Measurements from ENCODE around the gene CADM2. TPM values are rescaled to one million over a fixed set of nuclear protein-coding genes. Genes with fewer than 3 reads are reported as not detected.

The CADM2 gene
- total RNA-seq, 1 donor from 2014 or later = not detected

DNA sequence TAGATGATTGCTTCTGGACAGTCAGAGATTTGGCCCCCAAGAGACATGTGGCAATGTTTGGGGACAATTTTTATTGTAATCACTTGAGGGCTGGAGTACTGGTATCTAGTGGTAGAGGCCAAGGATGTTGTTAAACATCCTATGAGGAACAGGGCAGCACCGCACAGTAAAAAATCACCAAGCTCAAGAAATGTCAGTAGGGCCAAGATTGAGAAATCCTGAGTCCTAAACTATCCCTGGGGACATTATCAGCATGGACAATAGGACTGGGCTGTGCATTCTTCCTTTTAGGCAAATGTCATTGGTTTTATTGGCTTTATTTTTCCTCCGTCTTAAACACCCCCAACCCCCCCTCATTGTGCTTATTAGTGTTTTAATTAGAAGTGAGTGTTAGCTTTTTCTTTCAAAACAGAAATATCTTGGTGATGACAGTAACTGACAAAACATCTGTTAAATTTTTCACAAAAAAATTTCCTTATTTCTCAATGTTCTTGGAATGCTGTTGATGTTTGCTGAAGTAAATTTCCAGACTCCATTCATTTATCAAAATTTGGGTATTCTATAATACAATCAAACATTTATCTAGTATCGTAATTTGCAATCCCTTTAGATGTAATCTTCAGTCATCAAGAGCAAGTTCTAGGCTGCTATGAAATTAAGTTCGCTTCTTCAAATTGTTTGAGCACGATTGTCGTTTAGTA is 1087.8 kb downstream of the CADM2 start:
- ATAC-seq = no peak

DNA sequence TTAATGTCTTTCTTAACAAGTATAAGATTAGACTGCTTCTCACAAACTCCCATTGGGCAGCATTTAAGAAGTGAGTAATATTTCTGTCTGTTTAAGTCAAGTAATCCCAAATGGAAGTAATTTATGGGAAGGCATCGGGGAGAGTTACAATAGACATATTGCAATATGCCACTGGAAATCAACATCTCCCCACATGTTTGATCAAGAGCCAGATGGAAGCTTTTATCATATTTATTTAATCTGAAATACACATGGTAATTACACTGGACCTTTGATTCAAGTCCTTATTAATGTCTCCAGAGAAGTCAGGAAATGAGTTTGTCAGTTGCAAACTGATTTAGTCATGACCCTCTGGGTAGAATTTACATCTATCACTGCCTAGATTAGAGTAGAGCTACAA is 1088.4 kb downstream of the CADM2 start:
- ATAC-seq = no peak

DNA sequence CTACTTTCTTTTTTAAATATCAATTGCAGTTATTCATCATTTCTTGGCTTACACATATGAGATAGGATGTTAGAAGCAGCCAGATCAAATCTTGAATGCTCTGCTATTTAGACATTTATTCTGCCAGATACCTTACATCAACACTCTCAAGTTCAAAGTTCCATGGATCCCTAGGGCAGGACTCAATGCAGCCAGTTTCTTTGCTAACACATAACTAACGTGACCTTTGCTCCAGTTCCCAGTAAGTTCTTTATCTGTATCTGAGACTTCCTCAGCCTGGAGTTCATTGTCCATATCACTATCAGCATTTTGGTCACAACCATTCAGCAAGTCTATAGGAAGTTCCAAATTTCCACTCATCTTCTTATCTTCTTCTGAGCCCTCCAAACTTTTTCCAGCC is 1092.3 kb downstream of the CADM2 start:
- no peak for ATAC-seq

DNA sequence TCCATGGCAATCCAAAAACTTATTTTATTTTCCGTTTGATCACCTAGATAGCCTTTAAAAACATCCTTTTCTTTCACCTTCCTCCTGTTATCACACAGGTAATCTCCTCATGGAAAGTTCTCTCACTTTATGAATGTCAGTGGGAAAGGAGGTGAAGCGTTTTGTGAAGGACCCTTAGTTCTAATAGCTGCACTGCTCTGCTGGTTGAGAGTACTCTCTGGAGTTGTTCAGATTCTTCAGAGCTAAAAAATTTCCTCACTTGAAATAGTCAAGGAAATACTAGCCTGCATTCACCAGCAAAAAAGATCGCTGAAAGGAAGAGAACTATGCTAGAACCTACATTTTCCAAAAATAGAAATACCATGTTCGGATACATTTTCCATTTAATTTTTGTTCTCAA is 1097.2 kb downstream of the CADM2 start:
- no peak for ATAC-seq

DNA sequence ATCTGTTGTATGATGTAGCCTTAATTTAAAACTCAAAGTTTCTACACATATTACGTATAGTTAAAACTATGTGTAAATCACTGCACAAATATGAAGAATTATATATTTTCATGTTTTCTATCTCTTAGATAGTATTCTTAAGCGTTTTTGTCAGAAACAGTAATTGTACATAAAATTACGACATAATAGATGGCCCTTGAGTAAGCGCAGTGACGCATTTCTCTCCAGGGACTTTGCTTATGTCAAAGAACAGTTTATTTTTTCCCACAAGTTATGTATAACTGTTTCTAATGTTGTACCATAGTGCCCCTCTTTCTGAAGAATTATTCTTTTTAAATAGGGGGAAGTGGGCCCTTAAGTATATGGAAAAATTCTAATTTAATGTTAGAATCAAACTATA is 1098.2 kb downstream of the CADM2 start:
- ATAC-seq = no peak

DNA sequence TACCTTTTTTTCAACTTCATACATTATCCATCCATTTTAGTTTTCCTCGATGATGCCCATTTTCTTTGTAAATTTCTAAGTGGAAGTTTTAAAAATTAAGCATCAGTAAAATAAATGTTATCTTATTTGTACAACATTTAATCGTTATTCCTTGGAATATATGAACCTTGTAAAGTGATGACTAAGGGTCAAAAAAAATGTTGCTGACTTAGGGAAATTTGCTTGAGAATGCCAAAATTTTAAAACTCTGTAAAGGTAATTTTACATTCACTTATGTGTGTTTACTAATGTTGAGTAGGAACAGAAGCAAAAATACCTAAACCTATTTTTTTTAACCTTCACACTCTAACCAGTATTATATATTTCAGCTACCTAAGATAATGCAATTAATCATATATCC is 1115.0 kb downstream of the CADM2 start:
- ATAC-seq = no peak

DNA sequence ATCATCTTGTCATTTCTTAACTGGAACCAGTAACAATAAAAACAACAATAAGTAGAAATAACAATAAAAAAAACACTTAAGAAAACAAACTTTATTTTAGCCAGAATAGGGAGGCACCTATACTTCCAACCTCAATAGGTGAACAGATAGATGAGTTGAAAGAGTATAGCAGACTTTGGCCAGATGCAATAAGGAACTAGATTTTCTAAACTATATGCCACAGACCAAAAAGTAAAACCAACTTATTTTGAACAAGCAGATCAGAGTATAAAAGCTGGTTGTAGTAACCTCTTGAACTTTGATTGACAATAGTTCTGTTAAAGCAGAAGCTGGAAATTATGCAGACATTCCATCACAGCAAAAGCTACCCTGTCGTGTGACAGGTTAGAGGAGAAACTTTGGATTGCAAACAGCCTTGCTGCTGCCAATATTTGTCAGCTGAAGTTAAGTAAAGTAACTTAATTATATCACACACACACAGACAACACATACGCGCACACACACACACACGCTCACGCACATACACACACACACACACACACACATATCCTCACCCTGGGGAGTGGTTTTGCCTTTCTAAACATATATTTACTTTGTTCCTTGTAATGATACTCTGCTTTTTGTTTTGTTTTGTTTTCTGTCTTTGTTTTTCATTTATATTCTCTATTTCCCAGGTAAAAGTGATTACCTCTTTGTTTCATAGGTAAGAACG is 1128.5 kb downstream of the CADM2 start:
- ATAC-seq = no peak

DNA sequence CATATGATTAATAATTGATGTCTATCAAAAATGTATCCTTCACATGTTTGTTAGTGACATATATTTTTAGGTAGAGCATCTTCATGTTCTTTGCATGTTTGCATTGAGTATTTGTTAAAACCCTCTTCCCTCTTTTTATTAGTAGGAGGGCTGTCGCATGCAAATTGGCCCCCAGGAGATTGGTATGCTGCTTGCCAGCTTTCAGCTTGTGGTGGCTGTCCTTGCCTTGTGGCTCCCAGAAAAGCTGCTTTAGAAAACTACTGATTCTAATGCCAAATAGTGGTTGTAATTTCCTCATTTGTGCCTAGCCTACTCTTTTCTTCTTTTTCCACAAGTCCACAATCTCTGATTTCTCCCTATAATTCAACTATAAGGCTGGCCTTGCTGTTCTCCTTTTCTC is 1145.4 kb downstream of the CADM2 start:
- ATAC-seq = no peak

DNA sequence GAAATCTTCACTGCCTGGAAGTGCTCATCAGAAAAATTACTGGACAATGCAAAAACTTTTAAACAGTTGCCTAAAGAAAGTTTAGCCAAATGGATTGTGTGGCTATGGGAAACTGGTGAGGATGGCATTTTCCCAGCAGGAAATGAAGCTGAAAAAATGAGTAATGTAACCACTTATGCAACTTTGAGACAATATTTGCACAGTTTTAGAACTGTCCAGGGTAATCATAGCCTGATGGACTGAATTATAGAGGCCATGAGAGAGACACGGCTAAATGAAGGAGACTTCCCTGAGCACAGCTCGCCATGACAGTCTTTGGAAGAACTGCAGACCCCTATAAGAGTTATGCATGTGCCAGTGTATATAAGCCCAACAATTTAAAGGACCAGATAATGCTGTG is 1150.6 kb downstream of the CADM2 start:
- ATAC-seq = no peak
